Activated T-helper 9 cell treated with anti-CD3 and anti-CD28 coated beads, Interleukin-2, amount 50 U/mL, for 16 hours (primary cell): Measurements from ENCODE around the gene OR6C65.
"Not testable (repeated sequence)": the region's sequence is repeated elsewhere in the genome, so short reads cannot be mapped to it uniquely, and the experiment has no call there.

Source experiments
- DNase-seq: peaks from one replicate; pipeline ENCODE4 v3.0.0-alpha.2; 2020; ENCODE audit warnings: low read depth

The OR6C65 gene

GRCh38 chr12:55400229-55400628 is at the start of gene OR6C65:
OR6C65 (plus strand) TSS chr12:55400529; CDS start chr12:55400529, 0 bp downstream.
- DNase-seq = no peak

- DNase-seq = not testable (repeated sequence)
These were observed 45.0 kb upstream of the OR6C65 start for GRCh38 chr12:55355338-55355737.

GRCh38 chr12:55362675-55363074 is 37.7 kb upstream of the OR6C65 start, which contains the start of gene OR6C75:
OR6C75 (plus strand) TSS chr12:55362975; CDS start chr12:55365111, 2,136 bp downstream.
- no peak for DNase-seq

- DNase-seq = no peak
These were observed 35.2 kb upstream of the OR6C65 start for GRCh38 chr12:55365086-55365485.

- DNase-seq = no peak
These were observed 27.8 kb upstream of the OR6C65 start for GRCh38 chr12:55372521-55372920.

GRCh38 chr12:55385891-55386290 is 14.4 kb upstream of the OR6C65 start:
- no peak for DNase-seq

- no peak for DNase-seq
These were observed 8.1 kb upstream of the OR6C65 start for GRCh38 chr12:55392032-55392795.

GRCh38 chr12:55396326-55396725 is 4.0 kb upstream of the OR6C65 start:
- no peak for DNase-seq

- no peak for DNase-seq
These were observed 7.5 kb downstream of the OR6C65 start for GRCh38 chr12:55407866-55408265.

- not testable (repeated sequence) for DNase-seq
These were observed 8.8 kb downstream of the OR6C65 start for GRCh38 chr12:55409133-55409532.

GRCh38 chr12:55412138-55412537 is 11.8 kb downstream of the OR6C65 start:
- not testable (repeated sequence) for DNase-seq

- DNase-seq = not testable (repeated sequence)
These were observed 13.4 kb downstream of the OR6C65 start for GRCh38 chr12:55413498-55414388.

GRCh38 chr12:55414396-55414823 is 14.1 kb downstream of the OR6C65 start:
- not testable (repeated sequence) for DNase-seq

- not testable (repeated sequence) for DNase-seq
These were observed 14.6 kb downstream of the OR6C65 start for GRCh38 chr12:55414889-55415288.

GRCh38 chr12:55416961-55417360 is 16.6 kb downstream of the OR6C65 start:
- no peak for DNase-seq

- no peak for DNase-seq
These were observed 20.1 kb downstream of the OR6C65 start for GRCh38 chr12:55420307-55420962.

- no peak for DNase-seq
These were observed 25.6 kb downstream of the OR6C65 start, which contains the start of gene OR6C76 for GRCh38 chr12:55425954-55426353. OR6C76 (plus strand) TSS chr12:55426254; CDS start chr12:55426254, 0 bp downstream.

- DNase-seq = no peak
These were observed 28.3 kb downstream of the OR6C65 start for GRCh38 chr12:55428331-55429243.

- DNase-seq = not testable (repeated sequence)
These were observed 40.9 kb downstream of the OR6C65 start for GRCh38 chr12:55441233-55441632.

- DNase-seq = no peak
These were observed 43.4 kb downstream of the OR6C65 start, which contains the start of gene OR6C2 for GRCh38 chr12:55443776-55444175. OR6C2 (plus strand) TSS chr12:55444076; CDS start chr12:55452214, 8,138 bp downstream.

- no peak for DNase-seq
These were observed 45.0 kb downstream of the OR6C65 start for GRCh38 chr12:55445357-55445756.
